SU-DHL-6 (cell line): ENCODE results near the gene HSD17B4.

ENCODE experiments used
- CTCF ChIP-seq: fragments of 200-600 bp; sonication (generic); IDR thresholded peaks from one replicate; pipeline ENCODE4 v1.5.1; 2017; ENCODE audit warnings: antibody characterized with exemption, mild to moderate bottlenecking, low read length, moderate library complexity; ENCODE audit not compliant: insufficient read depth, poor library complexity, severe bottlenecking
- EZH2phosphoT487 ChIP-seq: fragments of 200-600 bp; sonication (generic), shearing (Covaris generic); conservative IDR thresholded peaks from 2 replicates; pipeline ENCODE4 v1.6.1; 2018; ENCODE audit warnings: mild to moderate bottlenecking, antibody characterized with exemption, low read length, moderate library complexity, mixed read lengths

- TF ChIP-seq CTCF (no peak), EZH2phosphoT487 (no peak)
These were observed 281 bp upstream of the HSD17B4 start for GRCh38 chr5:119452060-119452372.
